ENCODE data around the gene FYTTD1.
"Not testable (repeated sequence)": the region's sequence is repeated elsewhere in the genome, so short reads cannot be mapped to it uniquely, and the experiment has no call there.

The FYTTD1 gene, protein sequence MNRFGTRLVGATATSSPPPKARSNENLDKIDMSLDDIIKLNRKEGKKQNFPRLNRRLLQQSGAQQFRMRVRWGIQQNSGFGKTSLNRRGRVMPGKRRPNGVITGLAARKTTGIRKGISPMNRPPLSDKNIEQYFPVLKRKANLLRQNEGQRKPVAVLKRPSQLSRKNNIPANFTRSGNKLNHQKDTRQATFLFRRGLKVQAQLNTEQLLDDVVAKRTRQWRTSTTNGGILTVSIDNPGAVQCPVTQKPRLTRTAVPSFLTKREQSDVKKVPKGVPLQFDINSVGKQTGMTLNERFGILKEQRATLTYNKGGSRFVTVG

DNA sequence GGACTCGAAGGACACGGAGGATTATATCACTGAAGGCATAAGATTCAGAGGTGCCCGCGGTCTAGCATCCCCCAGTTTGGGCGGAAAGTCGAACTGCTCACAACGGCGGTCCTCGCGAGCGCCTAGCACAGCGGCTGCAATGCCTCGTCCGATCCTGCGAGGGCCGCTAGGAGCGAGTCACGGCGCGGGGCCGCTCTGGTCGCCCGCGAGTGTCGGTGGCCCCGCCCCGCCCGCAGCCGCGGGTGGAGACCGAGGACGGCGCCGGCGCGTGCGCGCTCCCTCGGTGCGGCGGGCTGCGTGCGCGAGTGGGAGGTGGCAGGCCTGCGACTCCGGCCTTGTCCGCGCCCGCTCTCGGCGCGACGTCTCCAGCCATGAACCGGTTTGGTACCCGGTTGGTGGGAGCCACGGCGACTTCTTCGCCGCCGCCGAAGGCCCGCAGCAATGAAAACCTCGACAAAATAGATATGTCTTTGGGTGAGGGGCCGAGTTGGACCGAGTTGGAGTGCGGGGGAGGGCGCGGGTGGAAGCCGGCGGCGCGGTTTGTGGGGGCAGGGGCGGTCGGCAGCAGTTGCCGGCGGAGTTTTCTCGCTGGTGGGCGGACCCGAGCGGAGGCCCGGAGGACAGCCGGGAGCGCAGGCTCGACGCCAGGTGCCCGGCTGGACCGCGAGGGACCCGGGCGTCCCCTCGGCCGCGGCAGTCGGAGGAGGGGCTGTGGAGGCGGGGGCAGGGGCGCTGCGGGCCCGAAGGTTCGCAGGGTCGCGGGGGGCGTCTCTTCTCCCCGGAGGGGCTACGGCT, at the start of gene FYTTD1:
FYTTD1 (plus strand) TSS at position 283 of the 795 bp plus-strand sequence; CDS start at position 372, 89 bp downstream.
- DNase-seq = no peak

DNA sequence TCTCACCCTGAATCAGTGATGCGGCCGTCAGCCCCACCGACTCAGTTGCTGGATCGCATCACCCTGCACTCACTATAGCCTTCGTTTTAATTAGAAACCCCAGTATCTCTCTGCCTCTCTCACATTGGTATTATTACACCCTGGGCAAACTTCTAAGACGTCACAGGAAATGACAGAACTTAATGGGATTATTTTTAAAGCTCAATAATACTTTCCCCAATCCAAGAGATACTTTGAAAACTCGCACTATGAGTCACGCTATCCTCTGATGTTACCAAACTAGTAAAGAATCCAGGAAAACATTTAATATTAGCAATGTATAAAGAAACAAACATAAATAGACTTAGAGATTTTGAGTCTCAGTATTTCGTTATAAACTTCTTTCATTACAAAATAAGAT, 49.6 kb upstream of the FYTTD1 start:
- DNase-seq = no peak

DNA sequence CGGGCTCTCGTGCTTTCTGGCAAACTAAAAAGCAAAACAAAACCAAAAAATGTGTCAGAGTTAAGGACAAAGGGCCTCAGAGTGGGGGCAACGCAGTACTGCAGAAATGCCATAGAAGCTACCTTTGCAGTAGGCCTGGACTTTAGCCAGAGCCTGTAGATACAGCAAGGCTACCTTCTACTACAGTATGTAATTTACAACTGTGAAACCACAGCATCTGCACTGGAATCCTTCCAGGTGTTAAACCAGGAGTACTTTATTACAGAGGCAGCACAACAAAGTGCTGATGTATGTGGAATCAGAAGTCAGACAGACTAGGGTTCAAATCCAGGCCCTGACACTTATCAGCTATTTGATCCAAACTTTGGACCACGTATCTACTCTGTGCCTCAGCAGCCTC, 47.8 kb upstream of the FYTTD1 start:
- no peak for DNase-seq

DNA sequence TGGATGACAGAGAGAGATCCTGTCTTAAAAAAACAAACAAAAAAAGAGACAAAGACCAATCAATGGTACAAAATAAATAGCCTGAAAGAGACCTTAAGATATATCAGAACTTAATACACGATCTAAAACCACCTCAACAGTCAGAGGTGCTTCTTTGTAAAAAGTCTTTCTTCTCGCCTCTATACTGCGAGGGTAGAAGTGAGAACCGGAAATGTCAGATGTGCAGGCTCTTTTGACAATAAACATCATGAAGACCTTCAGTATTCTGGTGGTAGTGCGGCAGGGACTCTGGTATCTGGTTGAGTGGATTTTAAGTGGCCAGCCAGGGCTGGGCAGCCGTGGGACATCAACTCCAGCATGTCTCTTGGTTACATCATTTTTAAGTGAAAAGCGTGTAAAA, 43.0 kb upstream of the FYTTD1 start:
- DNase-seq = no peak

DNA sequence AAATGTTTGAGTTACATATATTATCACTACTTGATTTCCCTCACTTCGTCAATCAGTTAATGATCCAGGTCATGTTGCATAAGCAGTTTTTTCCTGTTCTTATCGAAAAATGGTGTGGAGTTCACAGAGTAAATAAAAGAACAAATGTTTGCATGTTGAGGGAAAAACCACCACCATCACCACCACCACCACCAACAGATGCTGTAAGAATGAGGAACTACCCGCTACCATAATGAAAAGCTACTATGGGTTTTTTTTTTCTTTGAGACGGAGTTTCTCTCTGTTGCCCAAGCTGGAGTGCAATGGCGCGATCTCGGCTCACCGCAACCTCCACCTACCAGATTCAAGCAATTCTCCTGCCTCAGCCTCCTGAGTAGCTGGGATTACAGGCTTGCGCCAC, 40.5 kb upstream of the FYTTD1 start:
- DNase-seq = no peak

DNA sequence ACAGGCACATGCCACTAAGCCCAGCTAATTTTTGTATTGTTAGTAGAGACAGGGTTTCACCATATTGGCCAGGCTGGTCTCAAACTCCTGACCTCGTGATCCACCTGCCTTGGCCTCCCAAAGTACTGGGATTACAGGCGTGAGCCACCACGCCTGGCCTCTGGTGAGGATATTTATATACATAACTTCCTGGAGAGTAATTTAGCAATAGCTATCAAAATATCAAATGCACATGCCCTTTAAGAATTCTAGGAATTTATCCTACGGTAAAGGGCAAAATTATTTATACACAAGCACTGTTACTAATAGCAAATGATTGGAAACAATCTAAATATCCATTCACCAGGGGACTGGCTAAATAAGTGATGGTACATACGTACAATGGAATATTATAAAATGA, 38.7 kb upstream of the FYTTD1 start:
- not testable (repeated sequence) for DNase-seq

DNA sequence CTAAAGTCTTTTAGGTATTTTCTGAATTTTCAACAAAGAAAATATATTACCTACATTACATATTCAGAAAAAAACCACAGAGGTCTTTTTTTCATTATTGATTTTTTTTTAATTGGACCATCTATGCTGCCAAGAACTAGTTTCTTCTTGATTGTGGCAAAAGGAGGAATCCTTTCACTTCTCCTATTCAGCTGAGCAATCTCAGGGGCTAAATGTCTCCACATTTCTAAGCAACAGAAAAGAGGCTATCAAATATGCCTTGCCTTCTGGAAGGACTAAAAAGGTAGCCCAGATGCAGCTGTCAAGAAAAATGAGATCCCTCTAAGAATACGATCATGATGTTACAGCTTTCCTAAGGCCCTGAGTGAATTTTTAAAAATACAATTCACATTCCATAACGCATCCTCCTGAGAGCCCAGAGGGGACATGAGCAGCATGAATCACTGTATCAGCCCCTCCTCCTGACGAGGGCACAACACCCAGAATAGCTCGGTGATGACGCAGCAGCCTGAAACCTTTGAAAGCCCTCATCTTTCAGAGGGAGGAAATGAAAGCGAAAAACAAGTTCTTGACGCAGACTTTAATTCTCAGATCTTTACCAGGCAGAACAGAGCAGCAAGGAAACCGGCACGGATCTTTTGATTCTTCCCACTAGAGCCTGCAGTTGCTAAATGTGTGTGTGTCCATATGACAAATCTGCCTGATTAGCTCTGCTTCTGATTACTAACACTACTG, 37.5 kb upstream of the FYTTD1 start:
- DNase-seq = no peak

DNA sequence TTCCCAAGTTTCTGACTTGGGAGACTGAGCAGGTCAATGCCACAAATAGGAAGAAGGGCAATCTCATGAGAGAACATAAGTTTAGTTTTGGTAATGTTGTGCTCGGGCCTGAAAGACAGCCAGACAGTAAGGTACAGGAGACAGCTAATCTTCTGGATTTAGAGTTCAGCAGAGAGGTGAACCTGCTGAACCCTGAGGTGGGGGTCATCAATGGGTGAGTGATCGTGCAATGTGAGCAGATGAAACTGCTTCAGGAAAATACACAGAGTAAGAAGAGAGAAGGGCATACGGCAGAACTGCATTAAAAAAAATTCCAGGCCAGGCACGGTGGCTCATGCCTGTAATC, 36.2 kb upstream of the FYTTD1 start:
- no peak for DNase-seq

DNA sequence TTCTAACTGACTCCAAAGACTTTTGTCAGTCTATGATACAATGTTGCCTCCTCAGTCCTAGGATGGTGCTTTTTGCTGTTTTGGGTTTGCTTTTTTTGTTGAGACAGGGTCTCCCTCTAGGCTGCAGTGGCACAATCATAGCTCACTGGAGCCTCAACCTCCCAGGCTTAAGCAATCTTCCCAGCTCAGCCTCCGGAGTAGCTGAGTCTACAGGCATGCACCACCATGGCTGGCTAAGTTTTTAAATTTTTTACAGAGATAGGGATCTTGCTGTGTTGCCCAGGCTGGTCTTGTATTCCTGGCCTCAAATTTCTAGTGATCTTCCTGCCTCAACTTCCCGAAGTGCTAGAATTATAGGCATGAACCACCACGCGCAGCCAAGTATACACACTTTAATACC, 35.4 kb upstream of the FYTTD1 start:
- DNase-seq = no peak

DNA sequence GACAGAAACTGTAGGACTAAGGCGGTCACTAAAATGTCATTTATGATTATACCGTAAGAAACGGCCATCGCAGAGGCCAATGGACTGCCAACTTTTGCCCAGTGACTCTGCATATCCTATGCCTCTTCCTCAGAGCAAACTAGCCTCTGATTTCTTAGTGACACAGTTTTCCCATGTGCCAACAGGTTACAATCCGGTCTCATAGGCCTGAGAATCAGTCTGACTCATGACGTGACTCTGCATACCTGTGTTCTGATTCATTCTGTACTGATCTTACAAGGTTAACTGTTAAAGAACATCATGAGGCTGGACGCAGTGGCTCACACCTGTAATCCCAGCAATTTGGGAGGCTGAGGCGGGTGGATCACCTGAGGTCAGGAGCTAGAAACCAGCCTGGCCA, 30.8 kb upstream of the FYTTD1 start:
- no peak for DNase-seq

DNA sequence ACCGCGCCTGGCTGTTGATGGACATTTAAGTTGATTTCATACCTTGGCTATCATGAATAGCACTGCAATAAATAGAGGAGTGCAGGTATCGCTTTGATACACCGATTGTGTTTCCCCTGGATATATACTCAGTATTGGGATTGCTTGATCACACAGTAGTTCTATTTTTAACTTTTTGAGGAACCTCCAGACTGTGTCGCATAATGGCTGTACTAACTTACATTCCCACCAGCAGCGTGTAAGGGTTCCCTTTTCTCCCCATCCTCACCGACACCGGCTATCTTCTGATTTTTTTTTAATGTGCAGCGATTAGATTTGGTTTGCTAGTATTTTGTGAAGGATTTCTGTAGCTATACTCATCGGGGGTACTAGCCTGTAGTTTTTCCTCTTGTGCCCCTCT, 29.0 kb upstream of the FYTTD1 start:
- no peak for DNase-seq

DNA sequence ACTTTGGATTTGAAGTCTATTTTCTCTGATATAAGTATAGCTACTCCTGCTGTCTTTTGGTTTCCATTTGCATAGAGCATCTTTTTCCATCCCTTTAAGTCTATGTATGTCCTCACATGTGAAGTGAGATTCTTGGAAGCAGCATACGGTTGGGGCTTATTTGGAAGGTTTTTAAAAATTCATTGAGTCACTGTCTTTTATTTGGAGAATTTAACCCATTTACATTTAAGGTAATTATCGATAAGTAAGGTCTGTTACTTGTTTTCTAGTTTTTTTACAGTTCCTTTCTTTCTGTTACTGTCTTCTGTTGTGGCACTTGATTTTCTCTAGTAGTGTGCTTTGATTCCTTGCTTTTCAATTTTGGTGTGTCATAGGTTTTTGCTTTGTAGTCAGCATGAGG, 26.9 kb upstream of the FYTTD1 start:
- no peak for DNase-seq

DNA sequence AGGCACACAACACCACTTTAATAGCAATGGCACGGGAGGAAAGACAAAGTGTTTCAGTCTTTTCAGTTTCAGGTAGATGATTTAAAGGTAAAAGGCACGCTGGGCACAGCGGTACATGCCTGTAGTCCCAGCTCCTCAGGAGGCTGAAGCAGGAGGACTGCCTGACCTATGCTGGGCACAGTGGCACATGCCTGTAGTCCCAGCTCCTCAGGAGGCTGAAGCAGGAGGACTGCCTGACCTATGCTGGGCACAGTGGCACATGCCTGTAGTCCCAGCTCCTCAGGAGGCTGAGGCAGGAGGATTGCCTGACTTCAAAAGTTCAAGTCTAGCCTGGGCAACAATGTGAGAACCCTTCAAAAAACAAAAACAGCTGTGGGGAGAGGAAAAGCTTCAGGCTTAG, 21.8 kb upstream of the FYTTD1 start:
- not testable (repeated sequence) for DNase-seq

DNA sequence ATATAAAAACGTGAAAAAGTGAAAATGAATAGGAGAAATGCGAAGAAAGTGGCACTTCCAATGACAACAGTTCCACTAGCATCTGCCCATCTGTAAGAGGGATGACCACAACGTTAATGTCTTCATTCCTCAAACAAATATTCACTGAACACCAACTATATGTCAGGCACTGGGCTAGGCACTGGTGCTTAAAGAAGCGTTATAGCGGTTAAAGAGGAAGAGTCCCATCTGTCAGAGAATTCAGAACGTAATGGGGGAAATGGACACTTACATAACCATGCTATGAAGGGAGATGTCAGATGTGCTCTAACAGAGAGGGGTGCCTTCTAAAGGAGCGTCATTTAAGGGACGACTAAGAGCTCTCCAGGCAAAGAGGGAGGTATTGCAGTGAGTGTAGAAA, 21.2 kb upstream of the FYTTD1 start:
- DNase-seq = no peak

DNA sequence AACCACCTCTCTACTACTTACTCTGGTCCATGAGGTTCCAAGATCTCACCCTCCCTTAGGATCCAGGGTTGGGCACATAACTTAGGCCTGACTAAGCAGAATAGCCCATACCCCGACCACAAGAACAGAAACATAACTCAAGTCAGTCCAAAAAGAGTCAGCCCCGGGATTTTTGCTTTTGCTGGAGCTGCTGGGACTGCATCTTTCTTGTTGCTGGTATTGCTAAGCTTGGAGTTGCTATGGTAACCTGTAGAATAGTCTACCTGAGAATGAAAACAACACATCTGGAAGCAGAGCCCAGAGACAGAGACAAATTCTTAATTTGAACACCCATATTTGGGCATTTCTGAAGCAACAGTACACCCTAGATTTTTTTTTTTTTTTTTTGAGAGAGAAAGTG, 19.5 kb upstream of the FYTTD1 start:
- DNase-seq = no peak

DNA sequence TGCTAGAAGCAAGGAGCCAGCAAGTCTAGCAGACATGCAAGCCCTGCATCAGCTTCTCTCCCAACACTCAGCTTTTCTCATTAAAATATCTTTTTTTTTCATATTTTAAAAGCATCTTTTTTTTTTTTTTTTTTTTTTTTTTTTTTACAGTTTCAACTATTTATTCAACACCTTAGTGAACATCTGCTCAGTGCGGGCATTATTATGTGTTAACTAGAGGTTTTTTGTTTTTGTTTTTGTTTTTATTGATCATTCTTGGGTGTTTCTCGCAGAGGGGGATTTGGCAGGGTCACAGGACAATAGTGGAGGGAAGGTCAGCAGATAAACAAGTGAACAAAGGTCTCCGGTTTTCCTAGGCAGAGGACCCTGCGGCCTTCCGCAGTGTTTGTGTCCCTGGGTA, 18.9 kb upstream of the FYTTD1 start:
- DNase-seq = not testable (repeated sequence)

DNA sequence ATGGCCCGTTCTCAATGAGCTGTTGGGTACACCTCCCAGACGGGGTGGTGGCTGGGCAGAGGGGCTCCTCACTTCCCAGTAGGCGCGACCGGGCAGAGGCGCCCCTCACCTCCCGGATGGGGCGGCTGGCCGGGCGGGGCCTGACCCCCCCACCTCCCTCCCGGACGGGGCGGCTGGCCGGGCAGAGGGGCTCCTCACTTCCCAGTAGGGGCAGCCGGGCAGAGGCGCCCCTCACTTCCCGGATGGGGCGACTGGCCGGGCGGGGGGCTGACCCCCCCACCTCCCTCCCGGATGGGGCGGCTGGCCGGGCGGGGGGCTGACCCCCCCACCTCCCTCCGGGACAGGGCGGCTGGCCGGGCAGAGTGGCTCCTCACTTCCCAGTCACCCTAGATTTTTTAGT, 18.2 kb upstream of the FYTTD1 start:
- DNase-seq = not testable (repeated sequence)

DNA sequence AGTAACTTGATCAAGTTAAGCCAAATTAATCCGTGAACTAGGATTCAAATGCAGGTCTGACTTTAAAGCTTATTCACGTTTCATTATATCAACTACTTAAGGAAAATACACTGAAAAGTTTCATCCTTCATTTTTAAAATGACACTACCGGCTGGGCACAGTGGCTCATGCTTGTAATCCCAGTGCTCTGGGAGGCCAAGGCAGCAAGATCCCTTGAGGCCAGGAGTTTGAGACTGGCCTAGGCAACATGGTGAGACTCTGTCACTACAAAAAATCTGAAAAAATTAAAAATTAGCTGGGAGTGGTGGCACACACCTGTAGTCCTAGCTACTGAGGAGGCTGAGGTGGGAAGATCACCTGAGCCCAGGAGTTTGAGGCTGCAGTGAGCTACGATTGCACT, 16.6 kb upstream of the FYTTD1 start:
- no peak for DNase-seq

DNA sequence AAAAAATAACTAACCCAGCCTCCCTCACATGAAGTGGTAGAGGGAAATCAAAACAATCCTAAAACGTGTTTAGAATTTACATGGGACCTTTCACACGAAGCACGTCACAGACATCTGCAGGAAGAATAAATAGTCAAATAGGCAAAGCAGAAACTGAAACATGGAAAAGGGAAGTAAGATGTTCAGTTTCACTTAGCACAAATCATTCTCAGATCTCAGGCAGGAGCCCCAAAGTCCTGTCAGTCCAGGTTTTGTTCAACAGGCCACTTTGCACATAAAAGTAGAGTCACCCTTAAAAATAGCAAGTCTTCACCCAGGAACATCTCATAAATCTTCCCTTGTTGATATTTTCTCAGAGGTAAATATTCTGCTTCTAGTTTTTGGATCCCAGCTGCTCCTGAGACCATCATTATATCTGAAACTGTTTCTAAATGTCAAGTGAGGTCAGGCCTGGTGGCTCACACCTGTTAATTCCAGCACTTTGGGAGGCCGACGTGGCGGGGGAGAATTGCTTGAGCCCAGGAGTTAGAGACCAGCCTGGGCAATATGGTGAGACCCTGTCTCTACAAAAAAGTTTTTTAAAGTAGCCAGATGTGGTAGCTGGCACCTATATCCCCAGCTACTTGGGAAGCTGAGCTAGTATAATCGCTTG, 14.9 kb upstream of the FYTTD1 start:
- no peak for DNase-seq

DNA sequence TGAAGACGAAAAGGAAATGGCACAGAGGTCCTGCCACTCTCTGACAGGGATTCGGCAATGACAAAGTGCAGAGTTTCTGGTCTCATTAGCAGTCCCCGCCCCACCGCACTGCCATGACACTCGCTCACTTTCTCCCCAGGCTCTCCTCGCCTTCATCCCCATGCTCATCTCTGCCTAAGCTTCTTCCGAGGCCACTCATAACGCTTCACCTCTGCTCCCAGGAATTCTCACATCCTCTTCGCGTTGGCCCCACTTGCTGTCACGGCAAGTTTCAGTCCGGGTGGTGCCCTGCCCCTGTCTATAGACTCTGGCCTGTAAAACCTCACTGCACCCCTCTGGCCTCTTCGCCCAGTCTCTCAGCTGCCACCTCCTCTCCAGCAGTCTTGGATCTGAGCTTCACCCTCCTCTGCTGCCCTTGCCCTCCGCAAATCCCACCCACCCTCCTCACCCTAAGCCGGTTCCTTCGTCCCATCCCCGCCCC, 13.6 kb upstream of the FYTTD1 start:
- no peak for DNase-seq

DNA sequence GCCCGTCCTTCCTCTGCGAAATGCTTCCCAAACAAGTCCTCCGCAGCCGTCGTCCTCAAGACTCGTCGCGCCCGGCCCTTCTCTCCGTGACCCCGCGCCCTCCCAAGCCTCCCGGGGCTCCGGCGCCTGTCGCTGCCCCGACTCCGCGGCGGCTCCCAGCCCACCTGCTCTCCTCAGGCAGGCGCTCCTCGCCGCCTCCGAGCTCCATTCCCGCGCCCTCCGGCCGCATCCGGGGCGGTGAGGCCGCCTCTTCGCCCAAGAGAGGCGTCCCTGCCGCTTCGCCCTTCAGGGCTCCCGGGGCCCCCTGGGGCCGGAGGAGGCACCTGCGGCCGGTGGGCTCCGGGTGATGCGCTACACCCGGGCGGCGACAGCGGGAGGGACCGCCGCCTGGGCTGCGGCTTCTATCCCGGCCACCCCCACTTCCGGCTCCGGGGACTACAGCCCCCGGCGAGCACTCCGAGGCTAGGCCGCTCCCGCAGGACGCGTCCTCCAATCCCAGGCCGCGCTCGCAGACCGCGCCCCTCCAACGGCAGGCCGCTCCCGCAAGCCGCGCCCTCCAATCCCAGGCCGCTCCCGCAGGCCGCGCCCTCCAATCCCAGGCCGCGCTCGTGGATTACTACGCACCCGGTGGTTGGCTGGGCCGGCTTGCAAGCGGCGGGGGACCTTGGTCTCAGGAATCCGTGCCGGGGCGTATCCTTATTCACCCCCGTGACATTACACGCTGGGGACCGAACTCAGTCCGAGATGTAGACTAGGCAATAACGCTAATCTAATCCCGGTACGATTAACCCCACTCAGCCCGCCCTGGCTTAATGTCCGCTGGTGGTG, 13.0 kb upstream of the FYTTD1 start, which contains the start of gene RUBCN:
RUBCN (minus strand) TSS at position 414 of the 828 bp plus-strand sequence; CDS start at position 229, 185 bp downstream.
- peak; percentile 73 for DNase-seq

DNA sequence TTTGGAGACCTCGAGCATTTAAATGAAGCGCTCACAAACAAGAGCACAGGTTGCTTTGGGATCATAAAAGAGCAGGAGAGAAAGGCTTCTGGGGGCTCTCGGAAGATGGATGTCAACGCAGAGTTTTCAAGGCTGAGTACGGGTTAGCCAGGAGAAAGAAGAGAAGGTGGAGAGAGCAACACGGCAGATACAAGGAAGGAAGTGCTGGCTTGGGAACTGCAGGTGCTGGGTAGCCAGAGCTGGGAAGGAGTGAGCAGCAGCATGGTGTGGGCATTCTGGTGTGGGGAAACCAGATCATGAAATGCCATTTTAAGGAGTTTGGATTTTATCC, 12.4 kb upstream of the FYTTD1 start:
- DNase-seq = no peak
